ENCODE data around the gene TMEM208.

TMEM208 gene

DNA sequence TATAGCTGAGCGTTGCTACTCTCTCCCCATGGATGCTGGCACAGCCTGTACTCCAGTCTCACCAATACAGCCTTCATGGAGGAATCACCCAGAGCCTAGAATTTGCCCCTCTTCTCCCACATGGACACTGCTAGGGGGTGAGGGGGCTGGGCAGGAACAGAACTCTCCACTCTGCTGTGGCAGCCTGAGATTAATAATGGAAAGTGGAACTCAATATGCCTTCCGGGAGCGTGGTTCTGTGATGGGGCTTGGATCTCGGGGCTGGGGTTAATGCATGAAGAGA lies 23.1 kb downstream of the TMEM208 start:
- H3K56ac ChIP-seq (ENCODE audit: low read length): peak overlapping the region; percentile 38
- no peak overlapping the region for H3K27ac ChIP-seq (ENCODE audit: low read depth, low read length)
- H3K4me1 ChIP-seq (ENCODE audit: control insufficient read depth, low read depth, low read length): peaks cover 13% of the 10 kb centered on the region
- peaks cover 2% of the 10 kb centered on the region for H3K79me2 ChIP-seq (ENCODE audit: control insufficient read depth, insufficient read depth, low read length)
- no peak overlapping the region for H4K5ac ChIP-seq (ENCODE audit: low read length)
- H3K4ac ChIP-seq (ENCODE audit: low read depth, low read length): no peak overlapping the region
- no peak overlapping the region for H2BK120ac ChIP-seq (ENCODE audit: low read depth, low read length)
- H2AK5ac ChIP-seq (ENCODE audit: low read length): no peak overlapping the region
- H3K18ac ChIP-seq (ENCODE audit: low read length): no peak overlapping the region
- no peak overlapping the region for H2BK5ac ChIP-seq (ENCODE audit: low read length)
- WGBS (ENCODE audit: extremely low coverage, insufficient coverage, low lambda C conversion rate): no CpG with 5 or more reads among the region's 4 CpGs
- DNase-seq: no peak
- no peak overlapping the region for H3K4me3 ChIP-seq (ENCODE audit: low read length)
- no peak overlapping the region for H4K8ac ChIP-seq (ENCODE audit: low read depth, low read length)
- peak overlapping the region; percentile 73 for H3K9ac ChIP-seq (ENCODE audit: low read length)
- no peak overlapping the region for H3K4me2 ChIP-seq (ENCODE audit: low read length)
- H3K36me3 ChIP-seq (ENCODE audit: control insufficient read depth, insufficient read depth, low read length): no peaks in the 10 kb centered on the region
- H2BK15ac ChIP-seq (replicated peaks; ENCODE audit: low read depth): no peak overlapping the region
- no peak overlapping the region for H3K23ac ChIP-seq (ENCODE audit: low read length)
- peaks cover 3% of the 10 kb centered on the region for H3K79me1 ChIP-seq (ENCODE audit: low read length)
- H3K27me3 ChIP-seq (ENCODE audit: insufficient read depth, low read length, poor library complexity): peaks cover 4% of the 10 kb centered on the region

GRCh38 chr16:67252609-67253497 lies 25.9 kb downstream of the TMEM208 start:
- H3K23ac ChIP-seq (ENCODE audit: low read length): no peak overlapping the region

DNA sequence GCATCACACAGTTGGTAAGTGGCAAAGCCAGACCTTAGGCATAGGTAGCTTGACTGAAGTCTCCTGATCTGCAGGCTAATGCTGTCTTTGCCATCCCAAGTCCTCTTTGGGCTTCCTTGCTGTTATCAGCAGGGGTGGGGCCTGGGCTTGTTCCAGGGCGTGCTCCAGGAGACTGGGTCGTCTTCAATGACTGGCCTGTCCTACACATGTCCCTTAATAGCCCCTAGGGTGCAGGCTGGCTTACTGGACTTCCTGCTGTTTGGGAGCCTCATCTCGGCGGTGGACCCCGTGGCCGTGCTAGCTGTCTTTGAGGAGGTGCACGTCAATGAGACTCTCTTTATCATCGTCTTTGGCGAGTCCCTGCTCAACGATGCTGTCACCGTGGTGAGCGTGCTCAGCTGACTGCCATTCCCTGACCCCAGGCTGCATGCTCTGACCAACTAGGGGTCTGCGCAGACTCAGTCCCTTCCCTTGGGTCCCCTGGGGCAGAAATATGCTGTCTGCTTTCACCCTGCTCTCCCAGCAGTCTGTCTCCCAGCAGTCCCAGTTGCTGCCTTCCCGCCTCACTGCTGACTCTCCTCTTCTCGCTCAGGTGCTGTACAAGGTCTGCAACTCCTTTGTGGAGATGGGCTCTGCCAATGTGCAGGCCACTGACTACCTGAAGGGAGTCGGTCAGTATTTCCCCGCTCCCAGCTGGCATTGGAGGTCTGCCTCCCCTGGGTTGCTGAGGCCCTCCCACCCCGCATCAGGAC lies 28.0 kb downstream of the TMEM208 start:
- peak overlapping the region; percentile 7 for H3K56ac ChIP-seq (ENCODE audit: low read length)
- H3K23ac ChIP-seq (ENCODE audit: low read length): no peak overlapping the region
- WGBS (ENCODE audit: extremely low coverage, insufficient coverage, low lambda C conversion rate): no CpG with 5 or more reads among the region's 18 CpGs
- no peak overlapping the region for H3K27ac ChIP-seq (ENCODE audit: low read depth, low read length)
- no peaks in the 10 kb centered on the region for H3K79me1 ChIP-seq (ENCODE audit: low read length)
- no peak overlapping the region for H4K5ac ChIP-seq (ENCODE audit: low read length)
- no peak overlapping the region for H3K4ac ChIP-seq (ENCODE audit: low read depth, low read length)
- no peaks in the 10 kb centered on the region for H3K4me1 ChIP-seq (ENCODE audit: control insufficient read depth, low read depth, low read length)
- no peak overlapping the region for H2BK120ac ChIP-seq (ENCODE audit: low read depth, low read length)
- no peak overlapping the region for H4K8ac ChIP-seq (ENCODE audit: low read depth, low read length)
- H2BK15ac ChIP-seq (replicated peaks; ENCODE audit: low read depth): no peak overlapping the region
- no peak overlapping the region for H3K18ac ChIP-seq (ENCODE audit: low read length)
- no peaks in the 10 kb centered on the region for H3K79me2 ChIP-seq (ENCODE audit: control insufficient read depth, insufficient read depth, low read length)
- peaks cover 1% of the 10 kb centered on the region for H3K27me3 ChIP-seq (ENCODE audit: insufficient read depth, low read length, poor library complexity)
- H3K4me2 ChIP-seq (ENCODE audit: low read length): no peak overlapping the region
- no peaks in the 10 kb centered on the region for H3K36me3 ChIP-seq (ENCODE audit: control insufficient read depth, insufficient read depth, low read length)
- no peak overlapping the region for H3K9ac ChIP-seq (ENCODE audit: low read length)
- no peak overlapping the region for H3K4me3 ChIP-seq (ENCODE audit: low read length)
- DNase-seq: no peak
- H2BK5ac ChIP-seq (ENCODE audit: low read length): no peak overlapping the region
- H2AK5ac ChIP-seq (ENCODE audit: low read length): no peak overlapping the region

More at GRCh38 chr16:67252609-67253497, 25.9 kb downstream of the TMEM208 start:
- H3K27ac ChIP-seq (ENCODE audit: low read depth, low read length): no peak overlapping the region
- H3K9ac ChIP-seq (ENCODE audit: low read length): no peak overlapping the region
- no peak overlapping the region for H2BK5ac ChIP-seq (ENCODE audit: low read length)
- no peak overlapping the region for H2AK5ac ChIP-seq (ENCODE audit: low read length)
- H3K36me3 ChIP-seq (ENCODE audit: control insufficient read depth, insufficient read depth, low read length): no peaks in the 10 kb centered on the region
- H2BK120ac ChIP-seq (ENCODE audit: low read depth, low read length): no peak overlapping the region
- no peaks in the 10 kb centered on the region for H3K79me1 ChIP-seq (ENCODE audit: low read length)
- H3K4ac ChIP-seq (ENCODE audit: low read depth, low read length): no peak overlapping the region
- WGBS (ENCODE audit: extremely low coverage, insufficient coverage, low lambda C conversion rate): no CpG with 5 or more reads among the region's 4 CpGs
- H3K4me3 ChIP-seq (ENCODE audit: low read length): no peak overlapping the region
- H3K27me3 ChIP-seq (ENCODE audit: insufficient read depth, low read length, poor library complexity): peaks cover 4% of the 10 kb centered on the region
- no peak overlapping the region for H4K8ac ChIP-seq (ENCODE audit: low read depth, low read length)
- no peaks in the 10 kb centered on the region for H3K79me2 ChIP-seq (ENCODE audit: control insufficient read depth, insufficient read depth, low read length)
- H3K56ac ChIP-seq (ENCODE audit: low read length): no peak overlapping the region
- peaks cover 9% of the 10 kb centered on the region for H3K4me1 ChIP-seq (ENCODE audit: control insufficient read depth, low read depth, low read length)
- no peak overlapping the region for H3K18ac ChIP-seq (ENCODE audit: low read length)
- DNase-seq: no peak
- H3K4me2 ChIP-seq (ENCODE audit: low read length): no peak overlapping the region
- no peak overlapping the region for H4K5ac ChIP-seq (ENCODE audit: low read length)
- H2BK15ac ChIP-seq (replicated peaks; ENCODE audit: low read depth): no peak overlapping the region

DNA sequence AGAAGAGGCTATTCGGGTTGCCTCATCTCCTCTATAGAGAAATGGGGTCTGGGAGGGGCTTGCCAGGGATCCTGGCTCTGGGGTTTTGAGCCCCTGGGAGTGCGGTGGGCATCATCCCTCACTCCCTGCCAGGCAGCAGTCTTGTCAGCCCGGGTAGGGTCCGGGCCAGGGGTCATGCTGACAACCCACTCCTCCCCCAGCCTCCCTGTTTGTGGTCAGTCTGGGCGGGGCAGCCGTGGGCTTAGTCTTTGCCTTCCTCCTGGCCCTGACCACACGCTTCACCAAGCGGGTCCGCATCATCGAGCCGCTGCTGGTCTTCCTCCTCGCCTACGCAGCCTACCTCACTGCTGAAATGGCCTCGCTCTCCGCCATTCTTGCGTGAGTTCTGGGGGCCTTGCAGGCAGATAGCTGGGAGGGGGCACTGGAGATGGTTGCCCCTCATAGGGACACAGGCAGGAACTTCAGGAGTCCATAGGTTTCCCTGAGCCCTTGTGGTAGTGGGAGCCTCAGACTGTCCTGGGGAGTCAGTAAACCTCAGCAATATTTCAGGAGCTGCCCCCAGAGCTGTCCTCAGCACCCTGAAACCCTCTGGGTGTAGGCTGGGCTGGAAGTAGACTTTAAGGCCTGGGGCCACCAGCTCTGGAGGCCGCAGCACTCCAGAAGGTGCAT lies 28.8 kb downstream of the TMEM208 start:
- Histone ChIP-seq H3K9ac (ENCODE audit: low read length) (no peak overlapping the region), H3K79me2 (ENCODE audit: control insufficient read depth, insufficient read depth, low read length) (no peaks in the 10 kb centered on the region), H4K8ac (ENCODE audit: low read depth, low read length) (no peak overlapping the region), H4K5ac (ENCODE audit: low read length) (no peak overlapping the region), H3K4me1 (ENCODE audit: control insufficient read depth, low read depth, low read length) (no peaks in the 10 kb centered on the region), H3K27ac (ENCODE audit: low read depth, low read length) (no peak overlapping the region), H3K23ac (ENCODE audit: low read length) (no peak overlapping the region), H3K27me3 (ENCODE audit: insufficient read depth, low read length, poor library complexity) (no peaks in the 10 kb centered on the region), H2BK5ac (ENCODE audit: low read length) (no peak overlapping the region), H2BK120ac (ENCODE audit: low read depth, low read length) (no peak overlapping the region), H2AK5ac (ENCODE audit: low read length) (no peak overlapping the region), H3K18ac (ENCODE audit: low read length) (no peak overlapping the region), H3K4ac (ENCODE audit: low read depth, low read length) (no peak overlapping the region), H3K36me3 (ENCODE audit: control insufficient read depth, insufficient read depth, low read length) (no peaks in the 10 kb centered on the region), H3K56ac (ENCODE audit: low read length) (no peak overlapping the region), H2BK15ac (replicated peaks; ENCODE audit: low read depth) (no peak overlapping the region), H3K4me2 (ENCODE audit: low read length) (no peak overlapping the region), H3K79me1 (ENCODE audit: low read length) (no peaks in the 10 kb centered on the region), H3K4me3 (ENCODE audit: low read length) (no peak overlapping the region)
- no peak for DNase-seq
- no CpG with 5 or more reads among the region's 17 CpGs for WGBS (ENCODE audit: extremely low coverage, insufficient coverage, low lambda C conversion rate)

DNA sequence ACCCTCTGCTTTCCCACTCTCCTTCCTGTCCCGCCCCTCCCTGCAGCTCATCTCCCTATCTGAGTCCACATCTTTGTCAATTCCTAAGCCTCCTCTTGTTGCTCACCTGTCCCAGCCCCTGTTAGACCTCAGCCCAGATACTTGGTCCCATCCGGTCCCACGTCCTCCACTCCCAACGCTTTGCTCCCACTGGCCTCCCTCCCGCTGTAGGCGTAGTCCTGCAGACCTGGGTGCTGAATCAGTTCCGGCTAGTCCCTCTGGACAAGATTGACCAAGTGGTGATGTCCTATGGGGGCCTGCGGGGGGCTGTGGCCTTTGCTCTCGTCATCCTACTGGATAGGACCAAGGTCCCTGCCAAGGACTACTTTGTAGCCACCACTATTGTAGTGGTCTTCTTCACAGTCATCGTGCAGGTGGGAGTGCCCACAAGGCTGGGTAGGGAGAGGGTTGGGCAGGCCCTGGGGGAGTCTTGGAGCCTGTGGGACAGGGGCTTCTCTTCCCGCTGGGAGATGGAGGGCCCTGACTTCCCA lies 29.8 kb downstream of the TMEM208 start:
- Histone ChIP-seq H3K27ac (ENCODE audit: low read depth, low read length) (no peak overlapping the region), H3K36me3 (ENCODE audit: control insufficient read depth, insufficient read depth, low read length) (no peaks in the 10 kb centered on the region), H3K4me2 (ENCODE audit: low read length) (no peak overlapping the region), H4K8ac (ENCODE audit: low read depth, low read length) (no peak overlapping the region), H3K79me1 (ENCODE audit: low read length) (no peaks in the 10 kb centered on the region), H4K5ac (ENCODE audit: low read length) (no peak overlapping the region), H3K4me1 (ENCODE audit: control insufficient read depth, low read depth, low read length) (no peaks in the 10 kb centered on the region), H3K18ac (ENCODE audit: low read length) (no peak overlapping the region), H2BK120ac (ENCODE audit: low read depth, low read length) (no peak overlapping the region), H2BK5ac (ENCODE audit: low read length) (no peak overlapping the region), H2AK5ac (ENCODE audit: low read length) (no peak overlapping the region), H3K56ac (ENCODE audit: low read length) (no peak overlapping the region), H3K79me2 (ENCODE audit: control insufficient read depth, insufficient read depth, low read length) (no peaks in the 10 kb centered on the region), H2BK15ac (replicated peaks; ENCODE audit: low read depth) (no peak overlapping the region), H3K27me3 (ENCODE audit: insufficient read depth, low read length, poor library complexity) (no peaks in the 10 kb centered on the region), H3K23ac (ENCODE audit: low read length) (no peak overlapping the region), H3K4ac (ENCODE audit: low read depth, low read length) (no peak overlapping the region), H3K4me3 (ENCODE audit: low read length) (no peak overlapping the region), H3K9ac (ENCODE audit: low read length) (no peak overlapping the region)
- WGBS (ENCODE audit: extremely low coverage, insufficient coverage, low lambda C conversion rate): no CpG with 5 or more reads among the region's 11 CpGs
- DNase-seq: no peak
